Ascending aorta (tissue), 2 donors: Measurements from ENCODE around the gene TPRG1. TPM values are rescaled to one million over a fixed set of nuclear protein-coding genes. Genes with fewer than 3 reads are reported as not detected.
A peak's percentile ranks its signal among the peaks of the same experiment; 100 is the strongest.

Source experiments
- DNase-seq, 2 donors: peaks; one replicate each; pipeline ENCODE4 v3.0.0-alpha.2; 2019; ENCODE audit warnings: low spot score in 2 of 2
- H3K27ac ChIP-seq, 2 donors: fragments of 200-600 bp; sonication (generic); one replicate each; pipeline ENCODE4 v1.5.1; 2016 to 2017; ENCODE audit warnings: mild to moderate bottlenecking in 1 of 2
- H3K27me3 ChIP-seq: fragments of 200-600 bp; sonication (generic); one replicate; pipeline ENCODE4 v1.5.1; 2017
- H3K36me3 ChIP-seq, 2 donors: fragments of 200-600 bp; sonication (generic); one replicate each; pipeline ENCODE4 v1.5.1; 2016
- H3K4me1 ChIP-seq, 2 donors: fragments of 200-600 bp; sonication (generic); one replicate each; pipeline ENCODE4 v1.5.1; 2016 to 2017; ENCODE audit warnings: mild to moderate bottlenecking in 1 of 2
- H3K4me3 ChIP-seq, 2 donors: fragments of 200-600 bp; sonication (generic); one replicate each; pipeline ENCODE4 v1.5.1; 2016 to 2017; ENCODE audit warnings: mild to moderate bottlenecking in 1 of 2
- H3K9me3 ChIP-seq, 2 donors: fragments of 200-600 bp; sonication (generic); one replicate each; pipeline ENCODE4 v1.5.1; 2016
- intact Hi-C: fragments of 100-400 bp; cut with DNase I; formaldehyde crosslinking; loops from one replicate; pipeline ENCODE4 v1.15.1; 2023
- total RNA-seq: library from RNA; depleted of rRNA; stranded (reverse); fragments of >200 nt; gene quantifications from one replicate; pipeline ENCODE4 v1.1.0, GENCODE V29; 2016
- TF ChIP-seq, protein P1 (sequence below), 3 experiments: fragments of 200-600 bp in 2 of 3; fragments of 450-650 bp in 1 of 3; sonication (generic) in 2 of 3; IDR thresholded peaks; one replicate each; pipeline ENCODE4 v1.5.1; 2016 to 2019; ENCODE audit warnings: antibody characterized with exemption in 3 of 3, mild to moderate bottlenecking in 1 of 3, moderate library complexity in 1 of 3

TPRG1 gene
- total RNA-seq, 1 donor from 2014 or later = 6.4 TPM

DNA sequence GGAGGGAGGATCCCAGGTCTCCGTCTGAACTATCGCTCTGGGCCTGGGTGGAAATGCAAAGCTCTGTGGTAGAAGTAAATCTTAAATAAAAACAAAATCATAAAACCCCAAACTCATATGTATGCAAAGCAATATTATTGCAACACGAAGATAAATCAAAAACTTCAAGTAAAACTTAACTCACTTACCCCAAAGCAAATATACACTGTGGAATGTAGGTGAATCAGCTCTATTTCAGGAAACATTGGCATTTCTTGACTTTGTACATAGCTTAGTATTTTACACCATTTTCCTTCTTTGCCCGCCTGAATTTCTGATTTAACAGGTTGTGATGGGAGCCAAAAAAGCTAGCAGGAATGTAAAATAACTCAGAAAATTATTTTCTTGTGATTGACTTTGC, 126.2 kb downstream of the TPRG1 start:
- intact Hi-C loops = no loop called here
- no peaks in the 10 kb centered on the region for H3K36me3 ChIP-seq
- DNase-seq = no peak
- no peaks in the 10 kb centered on the region for H3K9me3 ChIP-seq
- H3K4me3 ChIP-seq = no peak overlapping the region
- H3K4me1 ChIP-seq = no peaks in the 10 kb centered on the region
- TF ChIP-seq, protein P1, sequence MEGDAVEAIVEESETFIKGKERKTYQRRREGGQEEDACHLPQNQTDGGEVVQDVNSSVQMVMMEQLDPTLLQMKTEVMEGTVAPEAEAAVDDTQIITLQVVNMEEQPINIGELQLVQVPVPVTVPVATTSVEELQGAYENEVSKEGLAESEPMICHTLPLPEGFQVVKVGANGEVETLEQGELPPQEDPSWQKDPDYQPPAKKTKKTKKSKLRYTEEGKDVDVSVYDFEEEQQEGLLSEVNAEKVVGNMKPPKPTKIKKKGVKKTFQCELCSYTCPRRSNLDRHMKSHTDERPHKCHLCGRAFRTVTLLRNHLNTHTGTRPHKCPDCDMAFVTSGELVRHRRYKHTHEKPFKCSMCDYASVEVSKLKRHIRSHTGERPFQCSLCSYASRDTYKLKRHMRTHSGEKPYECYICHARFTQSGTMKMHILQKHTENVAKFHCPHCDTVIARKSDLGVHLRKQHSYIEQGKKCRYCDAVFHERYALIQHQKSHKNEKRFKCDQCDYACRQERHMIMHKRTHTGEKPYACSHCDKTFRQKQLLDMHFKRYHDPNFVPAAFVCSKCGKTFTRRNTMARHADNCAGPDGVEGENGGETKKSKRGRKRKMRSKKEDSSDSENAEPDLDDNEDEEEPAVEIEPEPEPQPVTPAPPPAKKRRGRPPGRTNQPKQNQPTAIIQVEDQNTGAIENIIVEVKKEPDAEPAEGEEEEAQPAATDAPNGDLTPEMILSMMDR (IDR thresholded peaks at IDR 0.05) = no peak
- H3K27ac ChIP-seq = no peak overlapping the region
- no peaks in the 10 kb centered on the region for H3K27me3 ChIP-seq

DNA sequence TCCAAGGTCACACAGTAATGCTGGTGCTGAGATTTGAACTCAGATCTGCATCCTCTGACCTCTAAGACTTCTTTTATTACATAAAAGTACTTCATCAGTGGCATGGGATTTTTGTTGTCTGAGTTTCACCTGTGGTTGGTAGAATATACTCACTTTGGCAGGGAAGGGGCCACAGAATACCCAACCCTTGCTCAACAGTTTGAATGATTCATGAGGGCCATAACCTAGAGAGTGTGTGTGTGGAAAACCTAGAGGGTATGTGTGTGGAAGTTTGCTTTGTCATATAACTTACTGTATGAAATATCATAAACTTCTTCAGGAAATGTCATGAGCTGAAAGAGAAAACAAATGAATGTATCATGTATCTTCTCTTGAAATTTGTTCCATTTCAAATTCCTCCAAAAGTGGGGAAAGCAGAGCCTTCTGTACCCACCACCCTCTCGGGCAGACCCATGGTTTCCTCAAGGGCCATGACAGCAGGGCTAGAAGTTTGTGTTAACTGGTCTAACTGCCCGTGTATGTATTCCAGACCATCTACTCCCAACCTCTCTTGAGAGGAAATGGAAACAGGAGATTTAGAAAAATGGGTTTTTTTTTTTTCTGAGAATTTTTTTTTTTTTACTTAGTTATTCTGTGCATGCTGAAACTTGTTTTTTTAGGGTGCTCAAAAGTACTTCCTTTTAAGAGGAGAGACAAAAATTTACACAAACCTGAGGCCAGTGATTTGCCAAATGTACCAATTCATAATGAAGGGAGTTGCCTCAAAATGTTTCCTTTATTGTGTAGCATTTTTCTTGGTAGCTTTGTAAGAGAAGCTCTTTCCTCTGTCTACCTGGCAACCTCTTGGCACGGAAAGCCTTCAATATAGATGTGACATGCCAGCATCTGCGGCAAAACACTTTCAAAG, 127.0 kb downstream of the TPRG1 start:
- no peak overlapping the region for H3K27ac ChIP-seq
- H3K4me3 ChIP-seq = no peak overlapping the region
- H3K36me3 ChIP-seq = no peaks in the 10 kb centered on the region
- no peak for DNase-seq
- TF ChIP-seq, protein P1 (IDR thresholded peaks at IDR 0.05) = no peak
- H3K9me3 ChIP-seq = no peaks in the 10 kb centered on the region
- intact Hi-C loops = no loop called here
- H3K27me3 ChIP-seq = no peaks in the 10 kb centered on the region
- H3K4me1 ChIP-seq = no peaks in the 10 kb centered on the region

DNA sequence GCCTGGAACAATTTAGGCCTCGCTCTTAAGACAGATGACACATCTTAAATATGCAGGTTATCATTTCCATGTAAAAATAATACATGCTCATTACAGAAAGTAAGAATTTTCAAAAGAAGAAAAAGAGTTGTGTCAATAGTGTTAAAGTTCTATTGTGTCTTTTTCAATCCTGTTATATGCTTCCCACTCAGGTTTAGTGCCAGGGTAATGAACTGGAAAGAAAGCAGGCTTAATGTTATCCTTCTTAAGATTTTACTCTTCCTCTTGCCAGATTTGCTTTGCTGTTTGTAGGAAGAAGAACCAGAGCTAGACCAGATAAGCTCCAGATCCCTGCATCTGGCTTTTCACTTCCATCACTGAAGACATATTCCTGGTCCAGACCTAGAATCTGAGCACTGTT, 128.6 kb downstream of the TPRG1 start:
- Histone ChIP-seq H3K4me1 (peaks cover 3 to 12% of the 10 kb centered on the region in 2 donors), H3K4me3 (no peak overlapping the region), H3K27ac (no peak overlapping the region), H3K9me3 (no peaks in the 10 kb centered on the region), H3K27me3 (no peaks in the 10 kb centered on the region), H3K36me3 (no peaks in the 10 kb centered on the region)
- DNase-seq = no peak
- intact Hi-C loops = no loop called here
- TF ChIP-seq, protein P1 (IDR thresholded peaks at IDR 0.05) = no peak

DNA sequence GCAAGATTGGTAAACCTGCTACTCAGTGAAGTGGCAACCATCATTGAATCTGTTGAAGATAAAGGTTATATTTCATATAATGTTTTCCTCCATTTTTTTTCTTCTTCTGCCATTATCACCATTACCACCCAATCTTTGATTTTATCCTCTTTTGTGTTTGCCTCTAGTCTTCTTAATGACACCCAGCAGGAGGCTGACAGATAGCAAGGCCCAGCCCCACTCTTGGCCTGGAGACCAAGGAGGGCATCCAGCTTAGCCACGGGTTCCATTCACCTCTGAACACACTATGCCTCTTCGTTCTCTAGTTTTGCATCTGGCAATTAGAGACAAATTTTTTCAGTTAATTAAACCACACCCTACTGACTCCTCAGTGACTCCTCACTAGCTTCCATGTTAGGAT, 129.7 kb downstream of the TPRG1 start:
- no peak overlapping the region for H3K4me3 ChIP-seq
- H3K27ac ChIP-seq = no peak overlapping the region
- TF ChIP-seq, protein P1 (IDR thresholded peaks at IDR 0.05) = no peak
- no peak for DNase-seq
- intact Hi-C loops = no loop called here
- peaks cover 3 to 12% of the 10 kb centered on the region in 2 donors for H3K4me1 ChIP-seq
- no peaks in the 10 kb centered on the region for H3K36me3 ChIP-seq
- no peaks in the 10 kb centered on the region for H3K27me3 ChIP-seq
- no peaks in the 10 kb centered on the region for H3K9me3 ChIP-seq

DNA sequence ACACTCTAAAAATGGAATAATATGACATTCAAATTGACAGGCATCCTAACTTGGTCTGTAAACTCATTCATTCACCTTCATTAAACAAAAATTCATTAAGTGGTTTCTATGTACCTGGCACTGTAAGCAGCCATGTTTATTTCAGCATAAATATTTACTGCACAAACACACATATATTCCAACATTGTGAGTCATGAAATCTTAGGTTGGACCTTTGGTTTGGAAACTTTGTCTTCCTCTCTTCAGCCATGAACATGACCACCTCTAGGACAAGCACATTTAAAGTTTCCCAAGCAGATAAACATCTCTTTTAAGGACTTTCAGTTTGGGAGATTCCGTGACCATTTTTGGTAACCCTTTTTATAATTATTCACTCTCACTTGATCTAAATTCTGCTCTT, 131.8 kb downstream of the TPRG1 start:
- Histone ChIP-seq H3K4me3 (no peak overlapping the region), H3K36me3 (no peaks in the 10 kb centered on the region), H3K27me3 (no peaks in the 10 kb centered on the region), H3K4me1 (peaks cover 3 to 12% of the 10 kb centered on the region in 2 donors), H3K9me3 (no peaks in the 10 kb centered on the region), H3K27ac (peak overlapping the region in 1 of 2 donors; percentile 68)
- TF ChIP-seq, protein P1 (IDR thresholded peaks at IDR 0.05) = no peak
- DNase-seq = no peak
- intact Hi-C loops = no loop called here
